Inferior parietal cortex (tissue), 1 donor: ENCODE measurements around the gene SLC9A9.

Source experiments
- DNase-seq: peaks from one replicate; pipeline ENCODE4 v3.0.0-alpha.2; 2016; ENCODE audit errors: extremely low spot score

Gene SLC9A9

GRCh38 chr3:143510601-143511000 lies 337.7 kb downstream of the SLC9A9 start:
- no peak for DNase-seq

- DNase-seq = no peak
These were observed 340.3 kb downstream of the SLC9A9 start for GRCh38 chr3:143507735-143508580.

GRCh38 chr3:143506190-143506589 lies 342.1 kb downstream of the SLC9A9 start:
- DNase-seq = no peak

GRCh38 chr3:143503325-143503885 lies 344.9 kb downstream of the SLC9A9 start:
- no peak for DNase-seq

- no peak for DNase-seq
These were observed 346.2 kb downstream of the SLC9A9 start for GRCh38 chr3:143502081-143502480.

- DNase-seq = no peak
These were observed 350.9 kb downstream of the SLC9A9 start for GRCh38 chr3:143497382-143497781.

GRCh38 chr3:143496191-143496590 lies 352.1 kb downstream of the SLC9A9 start:
- DNase-seq = no peak

- no peak for DNase-seq
These were observed 352.7 kb downstream of the SLC9A9 start for GRCh38 chr3:143495527-143495926.

GRCh38 chr3:143486611-143487010 lies 361.7 kb downstream of the SLC9A9 start:
- no peak for DNase-seq

- DNase-seq = no peak
These were observed 363.3 kb downstream of the SLC9A9 start for GRCh38 chr3:143484846-143485512.

GRCh38 chr3:143483214-143483613 lies 365.1 kb downstream of the SLC9A9 start:
- no peak for DNase-seq

- DNase-seq = no peak
These were observed 365.9 kb downstream of the SLC9A9 start for GRCh38 chr3:143482106-143483088.

- DNase-seq = no peak
These were observed 367.9 kb downstream of the SLC9A9 start for GRCh38 chr3:143480344-143480743.

GRCh38 chr3:143479727-143480126 lies 368.5 kb downstream of the SLC9A9 start:
- DNase-seq = no peak

- DNase-seq = no peak
These were observed 370.1 kb downstream of the SLC9A9 start for GRCh38 chr3:143478115-143478693.

- no peak for DNase-seq
These were observed 371.2 kb downstream of the SLC9A9 start for GRCh38 chr3:143476965-143477640.

GRCh38 chr3:143475981-143476380 lies 372.3 kb downstream of the SLC9A9 start:
- peak; percentile 8 for DNase-seq

GRCh38 chr3:143472731-143473523 lies 375.3 kb downstream of the SLC9A9 start:
- no peak for DNase-seq

GRCh38 chr3:143471705-143472104 lies 376.6 kb downstream of the SLC9A9 start:
- no peak for DNase-seq

- no peak for DNase-seq
These were observed 379.1 kb downstream of the SLC9A9 start for GRCh38 chr3:143469159-143469558.
